Activated CD4-positive, alpha-beta T cell treated with anti-CD3 and anti-CD28 coated beads, Interleukin-2, amount 10 ng/mL, durations not matched to agents 24 days and 14 days (primary cell): ENCODE measurements around the gene PDE1A. TPM values are rescaled to one million over a fixed set of nuclear protein-coding genes. Genes with fewer than 3 reads are reported as not detected.

Experiments
- DNase-seq: peaks from one replicate; pipeline ENCODE4 v3.0.0; 2022
- H3K27ac Mint-ChIP-seq: one replicate; pipeline ENCODE4 v1.8.0; 2022; ENCODE audit warnings: mild to moderate bottlenecking, mixed read lengths
- H3K27me3 Mint-ChIP-seq: one replicate; pipeline ENCODE4 v1.8.0; 2022; ENCODE audit warnings: mixed read lengths
- H3K36me3 Mint-ChIP-seq: one replicate; pipeline ENCODE4 v1.8.0; 2022; ENCODE audit warnings: low read depth, mild to moderate bottlenecking, mixed read lengths
- H3K4me1 Mint-ChIP-seq: one replicate; pipeline ENCODE4 v1.8.0; 2021; ENCODE audit warnings: mixed read lengths
- H3K4me3 Mint-ChIP-seq: one replicate; pipeline ENCODE4 v1.8.0; 2022; ENCODE audit warnings: mild to moderate bottlenecking, moderate library complexity, mixed read lengths
- H3K9me3 Mint-ChIP-seq: one replicate; pipeline ENCODE4 v1.8.0; 2021; ENCODE audit warnings: mixed read lengths
- intact Hi-C: fragments of 100-400 bp; cut with micrococcal nuclease; formaldehyde crosslinking; loops from one replicate; pipeline ENCODE4 v1.15.1; 2023
- total RNA-seq: library from RNA; stranded (reverse); gene quantifications from 2 replicates; pipeline ENCODE4 v1.2.3, GENCODE V29; 2022

PDE1A gene
- total RNA-seq, 1 donor from 2014 or later, result not detected

- H3K4me1 Mint-ChIP-seq, result no peaks in the 10 kb centered on the region
- intact Hi-C loops, result no loop called here
- no peak for DNase-seq
- no peaks in the 10 kb centered on the region for H3K36me3 Mint-ChIP-seq
- H3K4me3 Mint-ChIP-seq, result no peak overlapping the region
- H3K27ac Mint-ChIP-seq, result no peak overlapping the region
- no peaks in the 10 kb centered on the region for H3K27me3 Mint-ChIP-seq
- no peaks in the 10 kb centered on the region for H3K9me3 Mint-ChIP-seq
Observed at GRCh38 chr2:182224669-182225068, 202.2 kb downstream of the PDE1A start.

DNA sequence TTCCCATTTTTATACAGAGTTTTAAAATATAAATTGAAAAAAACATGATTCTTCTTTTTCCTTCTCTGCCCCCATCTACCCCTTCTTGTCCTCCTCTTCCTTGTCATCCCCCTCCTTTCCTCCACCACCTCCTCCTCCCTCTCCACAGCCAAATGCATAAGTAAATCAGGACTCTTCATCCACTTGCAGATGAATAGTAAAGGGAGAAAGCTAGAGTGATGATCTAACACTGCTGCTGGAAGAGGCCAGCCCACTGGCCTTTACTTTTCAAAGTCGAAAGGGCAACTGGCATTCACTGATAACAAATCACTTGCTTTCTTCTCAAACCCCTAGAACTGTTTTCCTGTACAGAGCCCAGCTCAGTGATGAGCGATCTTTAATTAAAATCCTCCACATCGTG is 205.8 kb downstream of the PDE1A start:
- Mint-ChIP-seq H3K4me1 (no peaks in the 10 kb centered on the region), H3K27ac (no peak overlapping the region), H3K4me3 (no peak overlapping the region), H3K27me3 (no peaks in the 10 kb centered on the region), H3K9me3 (no peaks in the 10 kb centered on the region), H3K36me3 (no peaks in the 10 kb centered on the region)
- intact Hi-C loops, result no loop called here
- DNase-seq, result no peak

GRCh38 chr2:182220335-182220734 is 206.5 kb downstream of the PDE1A start:
- Mint-ChIP-seq H3K27ac (no peak overlapping the region), H3K36me3 (no peaks in the 10 kb centered on the region), H3K27me3 (no peaks in the 10 kb centered on the region), H3K4me3 (no peak overlapping the region), H3K4me1 (no peaks in the 10 kb centered on the region), H3K9me3 (no peaks in the 10 kb centered on the region)
- no peak for DNase-seq
- intact Hi-C loops, result no loop called here

DNA sequence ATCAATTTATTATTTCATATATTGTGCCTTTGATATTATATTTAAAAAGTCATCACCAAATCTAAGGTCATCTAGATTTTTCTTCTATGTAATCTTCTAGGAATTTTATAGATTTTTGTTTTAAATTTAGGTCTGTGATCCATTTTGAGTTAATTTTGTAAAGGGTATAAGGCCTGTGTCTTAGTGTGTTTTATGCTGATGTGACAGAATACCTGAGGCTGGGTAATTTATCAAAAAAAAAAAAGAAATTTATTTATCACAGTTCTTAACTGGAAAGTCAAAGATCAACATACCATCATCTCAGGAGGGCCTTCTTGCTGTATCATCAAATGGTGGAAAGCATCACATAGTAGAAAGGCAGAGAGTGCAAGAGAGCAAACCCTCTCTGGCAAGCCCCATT is 216.2 kb downstream of the PDE1A start:
- H3K4me1 Mint-ChIP-seq, result no peaks in the 10 kb centered on the region
- DNase-seq, result no peak
- H3K4me3 Mint-ChIP-seq, result no peak overlapping the region
- intact Hi-C loops, result no loop called here
- no peaks in the 10 kb centered on the region for H3K27me3 Mint-ChIP-seq
- H3K36me3 Mint-ChIP-seq, result no peaks in the 10 kb centered on the region
- peaks cover 6% of the 10 kb centered on the region for H3K9me3 Mint-ChIP-seq
- H3K27ac Mint-ChIP-seq, result no peak overlapping the region

- H3K36me3 Mint-ChIP-seq, result no peaks in the 10 kb centered on the region
- H3K4me3 Mint-ChIP-seq, result no peak overlapping the region
- H3K27me3 Mint-ChIP-seq, result no peaks in the 10 kb centered on the region
- no peak for DNase-seq
- no peaks in the 10 kb centered on the region for H3K4me1 Mint-ChIP-seq
- intact Hi-C loops, result no loop called here
- peaks cover 6% of the 10 kb centered on the region for H3K9me3 Mint-ChIP-seq
- H3K27ac Mint-ChIP-seq, result no peak overlapping the region
Observed at GRCh38 chr2:182208421-182208820, 218.4 kb downstream of the PDE1A start.

DNA sequence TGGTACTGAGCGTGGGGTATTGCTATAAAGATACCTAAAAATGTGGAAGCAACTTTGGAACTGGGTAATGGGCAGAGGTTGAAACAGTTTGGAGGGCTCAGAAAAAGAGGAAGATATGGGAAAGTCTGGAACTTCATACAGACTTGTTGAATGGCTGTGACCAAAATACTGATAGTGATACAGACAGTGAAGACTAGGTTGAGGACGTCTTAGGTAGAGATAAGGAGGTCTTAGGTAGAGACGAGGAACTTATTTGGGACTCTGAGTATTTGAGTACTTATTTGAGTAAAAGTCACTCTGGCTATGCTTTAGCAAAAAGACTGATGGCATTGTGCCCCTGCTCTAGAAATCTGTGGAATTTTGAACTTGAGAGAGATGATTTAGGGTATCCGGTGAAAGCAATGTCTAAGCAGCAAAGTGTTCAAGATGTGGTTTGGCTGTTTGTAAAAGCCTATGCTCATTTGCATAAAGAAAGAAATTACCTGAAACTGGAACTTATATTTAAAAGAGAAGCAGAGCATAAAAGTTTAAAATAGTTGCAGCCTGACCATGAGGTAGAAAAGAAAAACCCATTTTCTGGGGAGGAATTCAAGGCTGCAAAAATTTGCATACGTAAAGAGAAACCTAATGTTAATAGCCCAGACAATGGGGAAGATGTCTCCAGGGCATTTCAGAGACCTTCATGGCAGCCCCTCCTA is 219.6 kb downstream of the PDE1A start:
- no peaks in the 10 kb centered on the region for H3K4me1 Mint-ChIP-seq
- intact Hi-C loops, result no loop called here
- H3K36me3 Mint-ChIP-seq, result no peaks in the 10 kb centered on the region
- no peak for DNase-seq
- H3K27me3 Mint-ChIP-seq, result no peaks in the 10 kb centered on the region
- peaks cover 6% of the 10 kb centered on the region for H3K9me3 Mint-ChIP-seq
- no peak overlapping the region for H3K4me3 Mint-ChIP-seq
- no peak overlapping the region for H3K27ac Mint-ChIP-seq

DNA sequence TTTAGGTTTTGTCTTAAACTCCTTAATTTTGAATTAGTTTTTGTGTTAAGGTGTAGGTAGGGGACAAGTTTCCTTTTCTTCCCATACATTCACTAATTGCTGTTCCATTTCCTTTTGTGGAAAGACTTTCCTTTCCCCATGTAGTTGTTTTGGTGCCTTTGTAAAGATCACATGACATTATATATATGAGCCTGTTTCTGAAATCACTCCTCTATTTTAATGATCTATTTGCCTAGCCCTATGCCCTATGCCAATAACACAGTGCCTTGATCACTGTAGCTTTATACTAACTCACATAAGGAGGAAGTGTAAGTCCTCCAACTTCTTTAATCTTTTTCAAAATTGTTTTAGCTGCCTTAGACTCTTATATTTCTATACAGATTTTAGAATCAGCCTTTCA is 229.3 kb downstream of the PDE1A start:
- no peaks in the 10 kb centered on the region for H3K9me3 Mint-ChIP-seq
- H3K4me1 Mint-ChIP-seq, result no peaks in the 10 kb centered on the region
- no peaks in the 10 kb centered on the region for H3K36me3 Mint-ChIP-seq
- intact Hi-C loops, result no loop called here
- H3K27me3 Mint-ChIP-seq, result peaks cover 2% of the 10 kb centered on the region
- H3K4me3 Mint-ChIP-seq, result no peak overlapping the region
- no peak overlapping the region for H3K27ac Mint-ChIP-seq
- DNase-seq, result no peak

DNA sequence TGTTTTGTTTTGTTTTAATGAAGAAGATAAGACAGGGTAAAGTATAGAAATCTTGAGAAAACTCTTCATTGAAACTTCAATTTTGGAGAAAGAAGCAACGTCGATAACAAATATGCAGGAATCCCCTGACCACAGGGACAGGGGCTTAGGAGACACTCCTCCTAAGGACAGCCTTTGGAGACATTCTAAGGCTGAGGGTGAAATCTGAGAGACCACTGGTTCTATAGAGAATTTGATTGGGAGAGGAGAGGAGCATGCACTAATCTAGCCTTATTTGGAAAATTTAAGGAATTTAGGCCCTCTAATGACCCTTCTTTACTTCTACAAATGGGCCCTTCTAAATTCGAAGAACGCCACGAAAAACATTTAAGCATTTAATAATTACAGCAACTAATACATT is 233.5 kb downstream of the PDE1A start:
- H3K27ac Mint-ChIP-seq, result no peak overlapping the region
- no peaks in the 10 kb centered on the region for H3K36me3 Mint-ChIP-seq
- H3K4me3 Mint-ChIP-seq, result no peak overlapping the region
- intact Hi-C loops, result no loop called here
- H3K4me1 Mint-ChIP-seq, result no peaks in the 10 kb centered on the region
- H3K27me3 Mint-ChIP-seq, result peaks cover 2% of the 10 kb centered on the region
- no peak for DNase-seq
- H3K9me3 Mint-ChIP-seq, result no peaks in the 10 kb centered on the region

GRCh38 chr2:182191061-182191460 is 235.8 kb downstream of the PDE1A start:
- no peak overlapping the region for H3K27ac Mint-ChIP-seq
- H3K4me1 Mint-ChIP-seq, result no peaks in the 10 kb centered on the region
- H3K27me3 Mint-ChIP-seq, result peaks cover 10% of the 10 kb centered on the region
- no peak for DNase-seq
- no peaks in the 10 kb centered on the region for H3K36me3 Mint-ChIP-seq
- H3K9me3 Mint-ChIP-seq, result no peaks in the 10 kb centered on the region
- no peak overlapping the region for H3K4me3 Mint-ChIP-seq
- intact Hi-C loops, result no loop called here

DNA sequence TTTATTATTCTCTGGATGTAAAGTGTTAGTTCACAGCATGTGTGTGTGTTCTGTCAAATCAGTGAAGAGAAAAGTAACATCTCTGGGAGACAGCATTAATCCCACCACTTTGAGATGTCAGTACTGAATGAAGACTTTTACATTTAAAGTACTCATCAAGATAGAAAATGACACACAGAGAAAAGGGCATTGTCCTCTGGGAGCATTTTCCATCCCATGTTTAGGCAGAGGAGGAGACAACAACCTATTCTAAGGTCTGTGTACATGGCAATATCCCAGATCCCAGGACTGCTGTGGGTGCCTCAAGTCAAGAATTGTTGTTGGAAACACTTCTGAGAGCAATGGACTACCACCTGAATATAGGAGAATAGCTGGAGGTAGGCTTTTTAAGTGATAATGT is 239.7 kb downstream of the PDE1A start:
- Mint-ChIP-seq H3K4me3 (no peak overlapping the region), H3K4me1 (no peaks in the 10 kb centered on the region), H3K36me3 (no peaks in the 10 kb centered on the region), H3K27ac (no peak overlapping the region), H3K27me3 (peaks cover 16% of the 10 kb centered on the region), H3K9me3 (no peaks in the 10 kb centered on the region)
- no peak for DNase-seq
- intact Hi-C loops, result loop anchor here (5.0 kb wide), 1 partner anchor 795 kb away; no protein-coding TSS in a partner anchor

- intact Hi-C loops, result loop anchor here (1.0 to 5.0 kb wide), 2 partner anchors 464 to 796 kb away; no protein-coding TSS in a partner anchor
- Mint-ChIP-seq H3K4me3 (no peak overlapping the region), H3K9me3 (no peaks in the 10 kb centered on the region), H3K27me3 (peaks cover 16% of the 10 kb centered on the region), H3K36me3 (no peaks in the 10 kb centered on the region), H3K4me1 (no peaks in the 10 kb centered on the region), H3K27ac (no peak overlapping the region)
- DNase-seq, result no peak
Observed at GRCh38 chr2:182186132-182186735, 240.6 kb downstream of the PDE1A start.

DNA sequence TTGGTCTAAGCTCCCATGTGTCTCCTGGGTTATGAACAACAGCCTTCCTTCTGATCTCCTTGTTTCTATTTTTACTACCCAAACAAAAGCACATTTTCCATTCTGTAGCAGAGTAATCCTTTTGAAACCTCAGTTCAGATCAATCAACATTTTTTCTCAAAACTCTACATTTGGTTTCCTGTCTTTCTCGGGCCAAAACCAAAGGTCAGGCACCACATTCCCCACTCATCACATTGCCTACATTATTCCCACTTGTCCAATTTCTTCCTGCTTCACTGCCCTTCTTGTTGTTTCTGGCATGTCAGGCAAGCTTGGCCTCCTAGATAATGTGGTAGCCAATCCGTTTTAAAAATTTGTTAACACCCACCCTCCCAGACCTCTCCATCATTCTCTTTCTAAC is 244.4 kb downstream of the PDE1A start:
- no peak overlapping the region for H3K4me3 Mint-ChIP-seq
- H3K36me3 Mint-ChIP-seq, result no peaks in the 10 kb centered on the region
- no peaks in the 10 kb centered on the region for H3K9me3 Mint-ChIP-seq
- H3K27ac Mint-ChIP-seq, result no peak overlapping the region
- H3K4me1 Mint-ChIP-seq, result no peaks in the 10 kb centered on the region
- DNase-seq, result no peak
- H3K27me3 Mint-ChIP-seq, result peaks cover 28% of the 10 kb centered on the region
- intact Hi-C loops, result no loop called here

DNA sequence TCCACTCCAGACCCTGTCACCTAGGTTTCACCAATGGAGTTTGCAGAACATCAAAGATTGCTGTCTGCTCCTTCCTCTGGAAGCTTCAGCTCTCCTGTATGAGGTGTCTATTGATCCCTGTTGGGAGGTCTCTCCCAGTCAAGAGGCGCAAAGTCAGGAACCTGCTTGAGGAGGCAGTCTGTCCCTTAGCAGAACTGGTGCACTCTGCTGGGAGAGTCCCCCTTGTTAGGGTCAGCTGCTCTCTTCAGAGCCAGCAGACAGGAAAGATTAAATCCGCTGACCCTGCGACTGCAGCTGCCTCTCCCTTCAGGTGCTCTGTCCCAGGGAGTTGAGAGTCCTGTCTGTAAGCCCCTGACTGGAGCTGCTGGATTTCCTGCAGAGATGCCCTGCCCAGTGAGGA is 245.5 kb downstream of the PDE1A start:
- H3K27me3 Mint-ChIP-seq, result peaks cover 23% of the 10 kb centered on the region
- no peaks in the 10 kb centered on the region for H3K4me1 Mint-ChIP-seq
- no peak overlapping the region for H3K4me3 Mint-ChIP-seq
- intact Hi-C loops, result no loop called here
- no peaks in the 10 kb centered on the region for H3K36me3 Mint-ChIP-seq
- no peaks in the 10 kb centered on the region for H3K9me3 Mint-ChIP-seq
- H3K27ac Mint-ChIP-seq, result no peak overlapping the region
- no peak for DNase-seq

DNA sequence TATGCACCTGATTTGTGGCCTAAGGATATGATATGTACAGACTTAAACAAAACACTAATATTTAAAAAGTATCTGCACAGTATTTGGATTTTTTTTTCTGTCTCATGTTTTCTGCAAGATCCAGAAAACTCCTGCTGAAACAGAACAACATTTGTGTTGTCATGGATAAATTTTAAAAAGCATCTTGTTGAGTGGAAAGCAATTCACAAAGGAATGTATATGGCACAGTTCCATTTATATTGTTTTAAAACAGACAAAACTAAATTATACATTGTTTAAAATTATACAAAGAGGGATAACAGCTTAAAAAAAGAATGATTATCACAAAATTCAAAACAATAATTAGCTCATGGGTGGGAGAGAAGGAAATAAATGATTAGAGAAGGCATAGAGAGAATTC is 247.7 kb downstream of the PDE1A start:
- no peaks in the 10 kb centered on the region for H3K36me3 Mint-ChIP-seq
- no peaks in the 10 kb centered on the region for H3K9me3 Mint-ChIP-seq

More for the DNA sequence above, 247.7 kb downstream of the PDE1A start:
- Mint-ChIP-seq H3K27me3 (peaks cover 18% of the 10 kb centered on the region), H3K4me1 (no peaks in the 10 kb centered on the region), H3K27ac (no peak overlapping the region), H3K4me3 (no peak overlapping the region)
- no peak for DNase-seq
- intact Hi-C loops, result no loop called here
